K562 (cell line): ENCODE results near the gene DYRK2. TPM values are rescaled to one million over a fixed set of nuclear protein-coding genes. Genes with fewer than 3 reads are reported as not detected.

ENCODE experiments used
- CCAR2 ChIP-seq: fragments of 200-400 bp; formaldehyde crosslinking; IDR thresholded peaks from 2 replicates; pipeline ENCODE4 v1.6.1; 2017; ENCODE audit warnings: mild to moderate bottlenecking, low read depth, low read length
- DACH1 ChIP-seq: fragments of 450-650 bp; IDR thresholded peaks from 2 replicates; pipeline ENCODE4 v1.6.1; 2018; ENCODE audit not compliant: partially characterized antibody
- GABPB1 ChIP-seq: sonication (generic); formaldehyde crosslinking; IDR thresholded peaks from 2 replicates; pipeline ENCODE4 v1.8.0; 2022; ENCODE audit warnings: mild to moderate bottlenecking, missing genetic modification reagents
- JUND ChIP-seq, 2 experiments: IDR thresholded peaks; 2 replicates in 1 of 2; 3 replicates in 1 of 2; pipeline ENCODE4 v1.6.1; 2011; ENCODE audit warnings: borderline replicate concordance in 2 of 2, low read depth in 2 of 2, low read length in 2 of 2, improper control_type of control experiment in 1 of 2, missing biosample characterization in 1 of 2, missing genetic modification characterization in 1 of 2, missing genetic modification reagents in 1 of 2
- MAFF ChIP-seq: IDR thresholded peaks from 2 replicates; pipeline ENCODE4 v1.6.1; 2012; ENCODE audit warnings: low read length, improper control_type of control experiment
- MAFK ChIP-seq: IDR thresholded peaks from 2 replicates; pipeline ENCODE4 v1.6.1; 2011; ENCODE audit warnings: low read length, improper control_type of control experiment
- NFE2 ChIP-seq: IDR thresholded peaks from 2 replicates; pipeline ENCODE4 v1.6.1; 2014; ENCODE audit warnings: antibody characterized with exemption, low read depth
- SPI1 ChIP-seq: IDR thresholded peaks from 2 replicates; pipeline ENCODE4 v1.6.1; 2011; ENCODE audit warnings: low read depth, low read length, control low read depth, borderline replicate concordance
- TCF3 ChIP-seq: sonication (generic); formaldehyde crosslinking; IDR thresholded peaks from 2 replicates; pipeline ENCODE4 v1.4.0; 2020; ENCODE audit warnings: mild to moderate bottlenecking, missing genetic modification reagents
- XRCC3 ChIP-seq: fragments of 450-650 bp; IDR thresholded peaks from 2 replicates; pipeline ENCODE4 v1.6.1; 2017; ENCODE audit warnings: mild to moderate bottlenecking, moderate library complexity
- ZNF316 ChIP-seq: fragments of 450-650 bp; IDR thresholded peaks from 2 replicates; pipeline ENCODE4 v1.6.1; 2016
- ZNF695 ChIP-seq: fragments of 450-650 bp; formaldehyde crosslinking; IDR thresholded peaks from 2 replicates; pipeline ENCODE4 v1.4.0; 2020; ENCODE audit warnings: mild to moderate bottlenecking, moderate library complexity
- ZNF77 ChIP-seq: fragments of 250-450 bp; sonication (Bioruptor Pico); IDR thresholded peaks from 2 replicates; pipeline ENCODE4 v1.5.0; 2020
- polyA plus RNA-seq, 8 experiments: library from polyadenylated mRNA; depleted of rRNA in 4 of 8; stranded (reverse) in 5 of 8; unstranded in 3 of 8; fragments of >200 nt; fragmentation: Nextera tagmentation in 2 of 8; fragmentation: Illumina TruSeq in 1 of 8; extraction: Ambion mirVana in 2 of 8; extraction: Trizol in 1 of 8; gene quantifications; 2 replicates each; pipeline versions ENCODE4 v1.2.1 to v1.2.3, GENCODE V29; 2011 to 2014; ENCODE audit warnings: inconsistent platforms in 1 of 8, missing spikeins in 1 of 8
- total RNA-seq, 7 experiments: library from RNA; depleted of rRNA in 6 of 7; stranded (reverse); fragments of >200 nt in 6 of 7; fragmentation: Illumina TruSeq in 2 of 7; extraction: Trizol in 2 of 7; gene quantifications; 2 replicates each; pipeline versions ENCODE4 v1.2.1 to v1.2.3, GENCODE V29; 2011 to 2021; ENCODE audit warnings: low replicate concordance in 1 of 7
- TF ChIP-seq, protein P1 (sequence below): sonication (generic); formaldehyde crosslinking; IDR thresholded peaks from 2 replicates; pipeline ENCODE4 v1.8.1; 2023; ENCODE audit warnings: mild to moderate bottlenecking, missing genetic modification reagents

DYRK2 gene
- total and polyA plus RNA-seq, 9 of the 15 experiments (the other 6 are each of a cell fraction or from before 2014, with no cell fraction given) = 1.7 to 15.4 (median 8.4) TPM

DNA sequence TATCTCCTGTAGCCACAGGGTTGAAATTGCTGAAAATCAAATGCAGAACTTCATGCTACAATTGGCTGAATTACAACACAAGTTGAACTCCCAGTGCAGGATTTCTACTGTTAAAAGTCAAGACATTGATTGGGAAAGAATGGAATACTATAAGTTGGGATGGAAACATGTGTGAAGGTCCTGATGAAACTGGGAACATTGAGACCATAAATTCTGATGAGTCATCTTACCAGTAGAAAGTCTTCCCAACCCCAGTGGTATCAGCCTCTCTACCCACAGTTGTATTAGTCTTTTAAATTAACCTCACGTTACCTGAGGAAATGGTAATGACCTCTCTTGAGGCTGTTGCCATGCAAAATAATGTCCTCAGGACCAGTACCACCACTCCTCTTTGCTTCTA, 27.4 kb upstream of the DYRK2 start (continued):
- TF ChIP-seq NFE2 (peak; percentile 59), ZNF77 (no peak), ZNF695 (CRISPR knock-in tag) (no peak), MAFF (peak; percentile 55), MAFK (peak; percentile 35; the same call in 1 of the 2 replicates), DACH1 (no peak), SPI1 (no peak), GABPB1 (no peak), CCAR2 (no peak), XRCC3 (no peak), TCF3 (CRISPR knock-in tag) (no peak), JUND (IDR thresholded peaks at IDR 0.05; ENCODE audit: borderline replicate concordance, low read depth, low read length) (no peak), JUND (tag; IDR thresholded peaks at IDR 0.05; ENCODE audit: borderline replicate concordance, low read depth, low read length) (0 out of 3 replicates have a peak, but pooled peaks have one; percentile 13), ZNF316 (peak; percentile 68)
- TF ChIP-seq, protein P1, sequence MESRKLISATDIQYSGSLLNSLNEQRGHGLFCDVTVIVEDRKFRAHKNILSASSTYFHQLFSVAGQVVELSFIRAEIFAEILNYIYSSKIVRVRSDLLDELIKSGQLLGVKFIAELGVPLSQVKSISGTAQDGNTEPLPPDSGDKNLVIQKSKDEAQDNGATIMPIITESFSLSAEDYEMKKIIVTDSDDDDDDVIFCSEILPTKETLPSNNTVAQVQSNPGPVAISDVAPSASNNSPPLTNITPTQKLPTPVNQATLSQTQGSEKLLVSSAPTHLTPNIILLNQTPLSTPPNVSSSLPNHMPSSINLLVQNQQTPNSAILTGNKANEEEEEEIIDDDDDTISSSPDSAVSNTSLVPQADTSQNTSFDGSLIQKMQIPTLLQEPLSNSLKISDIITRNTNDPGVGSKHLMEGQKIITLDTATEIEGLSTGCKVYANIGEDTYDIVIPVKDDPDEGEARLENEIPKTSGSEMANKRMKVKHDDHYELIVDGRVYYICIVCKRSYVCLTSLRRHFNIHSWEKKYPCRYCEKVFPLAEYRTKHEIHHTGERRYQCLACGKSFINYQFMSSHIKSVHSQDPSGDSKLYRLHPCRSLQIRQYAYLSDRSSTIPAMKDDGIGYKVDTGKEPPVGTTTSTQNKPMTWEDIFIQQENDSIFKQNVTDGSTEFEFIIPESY = no peak
